Measurements from ENCODE around the gene ARL6IP5. TPM values are rescaled to one million over a fixed set of nuclear protein-coding genes. Genes with fewer than 3 reads are reported as not detected.

The ARL6IP5 gene
- total RNA-seq, 2 experiments from 2014 or later, result 93.9 to 94.8 TPM

DNA sequence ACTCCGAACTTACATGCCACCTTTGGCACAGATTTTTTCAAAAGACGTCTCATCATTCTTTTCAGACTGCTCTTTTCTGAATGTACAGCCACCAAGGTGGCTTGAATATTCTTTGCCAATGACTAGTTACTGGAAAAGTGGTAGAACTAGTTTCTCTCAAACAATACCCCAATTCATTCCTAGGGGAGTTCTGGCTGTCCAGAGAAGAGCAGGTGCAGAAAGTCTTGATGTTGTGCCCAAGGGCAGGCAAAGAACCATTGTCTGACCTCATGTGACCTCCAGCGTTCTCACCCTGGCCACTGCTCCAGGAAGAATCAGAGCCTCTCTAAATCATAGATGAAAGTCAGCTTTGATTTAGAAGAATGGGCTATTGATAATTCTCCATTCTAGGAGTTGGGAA is 32.2 kb downstream of the ARL6IP5 start:
- H3K27ac Mint-ChIP-seq, result no peak overlapping the region
- DNase-seq, result no peak
- POLR2A ChIA-PET, result no interaction called here
- no peaks in the 10 kb centered on the region for H3K9me3 Mint-ChIP-seq
- CTCF ChIA-PET, result no interaction called here
- no peaks in the 10 kb centered on the region for H3K36me3 Mint-ChIP-seq
- no peak overlapping the region for H3K4me3 Mint-ChIP-seq
- peaks cover 10% of the 10 kb centered on the region for H3K4me1 Mint-ChIP-seq (ENCODE audit: low read depth)
- intact Hi-C loops (cut with micrococcal nuclease), result no loop called here
- no peaks in the 10 kb centered on the region for H3K27me3 Mint-ChIP-seq

DNA sequence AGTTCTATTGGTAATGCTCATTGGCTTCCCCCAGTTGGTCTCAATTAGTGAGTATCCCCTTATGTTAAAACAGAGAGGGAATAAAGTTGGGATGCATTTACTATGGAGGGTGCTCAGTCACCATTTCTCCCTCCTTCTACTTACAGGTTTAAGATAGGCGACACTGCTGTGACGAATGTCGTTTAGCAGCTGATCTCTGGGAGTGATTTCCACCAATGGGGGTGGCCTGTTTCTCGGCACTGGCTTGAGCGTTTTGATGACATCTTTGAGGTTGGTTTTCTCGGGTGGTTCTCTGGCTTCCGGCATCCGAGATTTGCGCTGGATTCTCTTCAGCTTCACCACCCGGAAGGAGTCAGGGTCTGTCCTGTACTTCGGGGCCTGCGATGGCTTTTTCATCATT is 33.8 kb downstream of the ARL6IP5 start:
- Mint-ChIP-seq H3K27ac (no peak overlapping the region), H3K36me3 (no peaks in the 10 kb centered on the region), H3K4me3 (no peak overlapping the region), H3K4me1 (ENCODE audit: low read depth) (peaks cover 8% of the 10 kb centered on the region), H3K9me3 (no peaks in the 10 kb centered on the region), H3K27me3 (no peaks in the 10 kb centered on the region)
- intact Hi-C loops (cut with micrococcal nuclease), result no loop called here
- ChIA-PET POLR2A (no interaction called here), CTCF (interaction anchor here (1.1 to 6.7 kb wide), 9 partner anchors 10 to 307 kb away, joined by 3 to 71 read pairs (median 22); no protein-coding TSS in a partner anchor)
- no peak for DNase-seq

DNA sequence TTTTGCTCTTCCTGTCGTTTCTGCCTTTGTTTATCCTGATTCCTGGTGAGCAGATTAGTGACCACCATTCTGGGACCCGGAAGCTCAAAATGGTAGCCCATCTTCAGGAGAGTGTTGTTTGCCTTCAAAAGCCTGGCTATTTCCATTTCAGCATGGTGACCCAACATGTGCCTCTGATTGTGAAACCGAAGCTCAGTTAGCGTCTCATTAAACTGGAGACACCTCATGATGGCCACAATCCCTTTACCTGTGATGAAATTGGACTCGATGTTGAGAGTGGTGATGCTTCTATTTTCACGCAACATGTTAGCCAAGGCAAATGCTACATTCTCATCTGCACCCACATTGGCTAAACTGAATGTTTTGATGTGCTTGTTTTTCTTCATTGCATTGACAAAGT is 34.4 kb downstream of the ARL6IP5 start:
- ChIA-PET POLR2A (interaction anchor here (1.1 kb wide), 1 partner anchor 33 kb away, joined by 5 read pairs; no protein-coding TSS in a partner anchor), CTCF (interaction anchor here (0.6 to 6.7 kb wide), 15 partner anchors 19 to 320 kb away, joined by 3 to 71 read pairs (median 5); no protein-coding TSS in a partner anchor)
- no peaks in the 10 kb centered on the region for H3K9me3 Mint-ChIP-seq
- no peak overlapping the region for H3K27ac Mint-ChIP-seq
- no peak overlapping the region for H3K4me3 Mint-ChIP-seq
- peaks cover 6% of the 10 kb centered on the region for H3K4me1 Mint-ChIP-seq (ENCODE audit: low read depth)
- H3K36me3 Mint-ChIP-seq, result no peaks in the 10 kb centered on the region
- intact Hi-C loops (cut with micrococcal nuclease), result no loop called here
- no peaks in the 10 kb centered on the region for H3K27me3 Mint-ChIP-seq
- DNase-seq, result no peak

DNA sequence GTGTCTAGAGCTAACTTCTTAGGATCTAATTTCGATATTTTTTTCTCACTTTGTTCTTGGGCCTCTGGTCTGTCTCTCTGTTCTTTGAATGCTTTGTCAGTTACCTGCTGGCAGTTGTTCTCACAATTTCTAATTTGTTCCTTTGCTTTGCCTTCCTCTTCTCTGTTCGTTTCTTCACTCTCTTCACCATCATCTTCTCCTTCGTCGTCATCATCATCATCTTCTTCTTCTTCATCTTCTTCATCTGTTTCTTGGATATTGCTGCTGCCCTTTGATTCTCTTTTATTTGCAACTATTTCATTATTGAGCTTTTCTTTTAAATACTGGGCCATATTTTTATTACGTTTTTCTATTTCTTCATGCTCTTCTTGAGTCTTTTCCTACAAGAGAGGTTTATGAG is 34.9 kb downstream of the ARL6IP5 start:
- DNase-seq, result no peak
- CTCF ChIA-PET, result interaction anchor here (0.6 to 6.7 kb wide), 22 partner anchors 9 to 892 kb away, joined by 3 to 71 read pairs (median 4); no protein-coding TSS in a partner anchor
- intact Hi-C loops (cut with micrococcal nuclease), result loop anchor here (2.0 kb wide), 2 partner anchors 315 to 551 kb away; no protein-coding TSS in a partner anchor
- Mint-ChIP-seq H3K4me3 (no peak overlapping the region), H3K27me3 (no peaks in the 10 kb centered on the region), H3K27ac (no peak overlapping the region), H3K36me3 (no peaks in the 10 kb centered on the region), H3K9me3 (no peaks in the 10 kb centered on the region), H3K4me1 (ENCODE audit: low read depth) (peaks cover 5% of the 10 kb centered on the region)
- POLR2A ChIA-PET, result interaction anchor here (1.1 kb wide), 1 partner anchor 34 kb away, joined by 5 read pairs; no protein-coding TSS in a partner anchor

DNA sequence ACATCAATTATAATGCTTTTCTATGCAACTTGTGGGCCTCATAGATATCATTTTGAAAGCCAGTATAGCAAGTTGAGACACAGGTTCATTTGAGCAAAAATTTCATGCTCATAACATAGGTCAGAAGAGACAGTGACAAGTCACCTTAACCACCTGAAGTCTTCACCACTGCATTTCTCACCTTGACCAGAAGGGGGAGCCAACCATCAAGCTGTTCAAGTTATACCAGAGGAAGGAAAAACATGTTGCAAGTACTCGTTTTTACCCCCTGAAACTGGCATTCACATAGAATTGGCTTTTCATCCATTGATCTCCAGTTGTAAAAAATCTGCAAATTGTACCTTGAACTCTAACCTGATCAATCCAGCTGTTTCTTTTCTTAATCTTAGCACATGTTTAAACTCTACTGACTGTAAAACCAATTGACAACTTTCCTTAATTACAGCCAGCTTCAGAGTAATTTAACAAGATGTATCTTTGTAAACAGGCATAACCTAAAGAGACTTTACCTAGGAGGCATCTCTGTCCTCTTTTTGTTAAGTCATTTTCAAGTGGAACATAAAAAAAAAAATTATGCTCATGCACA is 36.2 kb downstream of the ARL6IP5 start:
- ChIA-PET POLR2A (interaction anchor here (0.6 to 0.9 kb wide), 3 partner anchors 114 to 186 kb away, joined by 3 to 6 read pairs (median 3); no protein-coding TSS in a partner anchor), CTCF (interaction anchor here (0.6 to 6.7 kb wide), 44 partner anchors 9 to 891 kb away, joined by 3 to 71 read pairs (median 4); partner anchors contain the start of gene TMF1)
- intact Hi-C loops (cut with micrococcal nuclease), result loop anchor here (1.0 to 2.0 kb wide), 5 partner anchors 40 to 550 kb away; no protein-coding TSS in a partner anchor
- Mint-ChIP-seq H3K36me3 (no peaks in the 10 kb centered on the region), H3K9me3 (no peaks in the 10 kb centered on the region), H3K4me3 (no peak overlapping the region), H3K27me3 (no peaks in the 10 kb centered on the region), H3K4me1 (ENCODE audit: low read depth) (peaks cover 5% of the 10 kb centered on the region), H3K27ac (no peak overlapping the region)
- peak; percentile 88 for DNase-seq

DNA sequence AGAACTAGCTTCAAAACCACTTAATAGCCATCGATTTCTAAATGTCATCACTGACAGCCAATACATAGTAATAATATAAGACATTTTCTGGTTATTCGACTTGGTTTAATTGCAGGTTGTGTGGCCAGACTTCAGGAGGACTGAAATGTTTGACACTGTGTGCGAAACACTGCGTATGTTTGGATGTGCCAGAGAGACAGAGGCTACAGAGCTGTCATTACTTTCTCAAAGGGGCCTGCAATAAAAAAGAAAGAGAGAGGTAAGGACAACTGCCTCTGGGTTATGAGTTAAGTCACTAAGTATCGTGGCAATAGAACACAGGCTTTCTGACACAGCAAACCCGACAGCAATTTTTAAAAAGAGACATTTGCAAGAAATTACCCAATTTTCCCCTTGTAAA is 36.8 kb downstream of the ARL6IP5 start:
- POLR2A ChIA-PET, result interaction anchor here (0.6 to 0.9 kb wide), 3 partner anchors 113 to 185 kb away, joined by 3 to 6 read pairs (median 3); no protein-coding TSS in a partner anchor
- no peaks in the 10 kb centered on the region for H3K36me3 Mint-ChIP-seq
- H3K27me3 Mint-ChIP-seq, result no peaks in the 10 kb centered on the region

DNA sequence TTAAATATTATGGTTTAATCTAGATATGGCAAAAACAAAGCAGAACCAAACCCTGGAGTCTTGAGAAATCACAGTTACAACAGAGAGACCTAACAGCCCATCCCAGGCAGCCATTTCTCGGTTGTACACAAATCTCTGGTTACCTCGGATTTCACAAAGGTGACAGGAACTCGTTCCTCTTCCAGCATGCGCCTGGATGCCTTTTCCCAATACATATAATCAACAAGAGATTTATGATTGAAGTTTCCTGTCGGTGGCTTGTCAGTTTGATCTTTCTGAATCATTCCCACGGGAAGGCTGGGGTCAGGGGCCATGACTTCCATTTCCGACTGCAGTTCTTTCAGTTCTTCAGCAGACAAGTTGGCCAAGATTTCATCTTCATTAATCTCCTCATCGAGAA is 37.2 kb downstream of the ARL6IP5 start:
- intact Hi-C loops (cut with micrococcal nuclease), result loop anchor here (1.0 to 2.0 kb wide), 5 partner anchors 39 to 549 kb away; no protein-coding TSS in a partner anchor
- Mint-ChIP-seq H3K27ac (no peak overlapping the region), H3K4me3 (no peak overlapping the region), H3K4me1 (ENCODE audit: low read depth) (peaks cover 5% of the 10 kb centered on the region), H3K9me3 (no peaks in the 10 kb centered on the region), H3K27me3 (peaks cover under 1% of the 10 kb centered on the region), H3K36me3 (no peaks in the 10 kb centered on the region)
- no peak for DNase-seq
- CTCF ChIA-PET, result interaction anchor here (0.6 to 6.7 kb wide), 26 partner anchors 10 to 543 kb away, joined by 3 to 71 read pairs (median 4); no protein-coding TSS in a partner anchor
- POLR2A ChIA-PET, result interaction anchor here (0.6 kb wide), 2 partner anchors 113 to 116 kb away, joined by 3 to 6 read pairs; no protein-coding TSS in a partner anchor

More for the DNA sequence above, 36.8 kb downstream of the ARL6IP5 start:
- H3K4me3 Mint-ChIP-seq, result no peak overlapping the region
- DNase-seq, result no peak
- CTCF ChIA-PET, result interaction anchor here (0.6 to 6.7 kb wide), 41 partner anchors 10 to 734 kb away, joined by 3 to 71 read pairs (median 4); partner anchors contain the start of gene TMF1
- H3K4me1 Mint-ChIP-seq (ENCODE audit: low read depth), result peaks cover 5% of the 10 kb centered on the region
- no peak overlapping the region for H3K27ac Mint-ChIP-seq
- intact Hi-C loops (cut with micrococcal nuclease), result loop anchor here (1.0 to 2.0 kb wide), 5 partner anchors 40 to 549 kb away; no protein-coding TSS in a partner anchor
- H3K9me3 Mint-ChIP-seq, result no peaks in the 10 kb centered on the region

DNA sequence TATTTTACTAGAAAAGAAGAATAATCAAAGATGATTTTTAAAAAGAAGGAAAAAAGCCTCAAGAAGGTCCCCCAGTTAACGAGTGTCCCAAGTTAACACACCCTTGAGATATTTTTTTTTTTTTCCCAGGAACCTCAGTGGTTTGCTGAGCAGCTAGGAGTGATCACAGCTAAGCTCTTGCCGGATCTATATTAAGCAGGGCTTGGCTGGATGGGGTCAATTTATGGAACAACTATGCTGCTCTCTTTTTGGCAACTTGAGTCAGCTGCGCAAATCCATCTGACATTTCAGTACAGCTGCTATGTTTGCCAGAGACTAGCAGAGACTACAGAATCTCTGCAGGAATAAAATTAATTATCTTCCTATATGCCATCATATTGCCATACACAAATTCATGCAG is 37.7 kb downstream of the ARL6IP5 start, which contains the start of gene LMOD3:
LMOD3 (minus strand) TSS at position 193 of the 400 bp plus-strand sequence. CDS start 209 bp downstream, outside the sequence.
- Mint-ChIP-seq H3K27ac (no peak within 1 kb of the TSS), H3K27me3 (peaks cover 1% of the 10 kb centered on the region), H3K9me3 (no peaks in the 10 kb centered on the region), H3K36me3 (no peaks in the 10 kb centered on the region), H3K4me1 (ENCODE audit: low read depth) (peaks cover 5% of the 10 kb centered on the region), H3K4me3 (no peak within 1 kb of the TSS)
- intact Hi-C loops (cut with micrococcal nuclease), result no loop called here
- no peak for DNase-seq
- ChIA-PET CTCF (interaction anchor here (1.0 to 6.7 kb wide), 5 partner anchors 12 to 287 kb away, joined by 3 to 71 read pairs (median 8); no protein-coding TSS in a partner anchor), POLR2A (no interaction called here)

DNA sequence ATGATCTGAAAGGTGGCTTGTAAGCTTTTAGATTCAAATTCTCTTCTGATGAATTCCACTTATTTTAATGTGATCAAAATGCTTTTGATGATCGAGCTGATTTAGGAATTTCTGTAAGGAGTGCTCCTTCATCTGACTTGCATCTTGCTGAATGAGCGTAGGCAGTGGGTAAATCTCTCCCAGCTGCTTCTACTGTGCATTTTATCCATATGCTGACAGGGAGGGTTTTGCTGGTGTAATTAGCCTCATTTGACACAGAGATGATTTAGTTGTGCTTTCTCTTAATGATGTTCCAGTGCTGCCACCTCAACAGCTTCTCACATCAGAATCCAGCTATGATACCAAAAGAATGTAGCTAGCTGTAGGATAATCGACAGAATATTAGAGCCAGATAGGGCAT is 41.5 kb downstream of the ARL6IP5 start:
- Mint-ChIP-seq H3K27me3 (peaks cover 1% of the 10 kb centered on the region), H3K27ac (no peak overlapping the region), H3K4me1 (ENCODE audit: low read depth) (no peaks in the 10 kb centered on the region), H3K9me3 (no peaks in the 10 kb centered on the region), H3K36me3 (no peaks in the 10 kb centered on the region), H3K4me3 (no peak overlapping the region)
- CTCF ChIA-PET, result interaction anchor here (0.9 to 1.8 kb wide), 4 partner anchors 35 to 297 kb away, joined by 4 to 10 read pairs (median 6); no protein-coding TSS in a partner anchor
- intact Hi-C loops (cut with micrococcal nuclease), result no loop called here
- POLR2A ChIA-PET, result no interaction called here
- DNase-seq, result no peak

DNA sequence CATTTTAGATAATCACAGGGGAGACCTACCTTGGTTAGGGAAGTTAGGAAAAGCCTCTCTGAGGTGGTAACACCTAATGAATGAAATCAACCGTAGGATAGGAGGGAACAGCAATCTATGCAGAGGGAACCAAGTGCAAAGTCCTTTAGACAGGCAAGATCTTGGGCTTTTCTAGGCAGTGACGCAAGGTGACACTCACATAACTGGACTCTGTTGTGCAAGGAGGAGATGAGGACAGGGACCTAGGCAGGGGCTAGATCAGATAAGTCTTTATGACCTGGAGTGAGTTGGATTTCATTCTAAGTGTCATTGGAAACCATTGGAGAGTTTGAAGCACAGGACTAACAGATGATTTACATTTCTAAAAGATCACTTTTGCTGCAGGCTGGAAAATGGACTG is 42.3 kb downstream of the ARL6IP5 start:
- Mint-ChIP-seq H3K4me3 (no peak overlapping the region), H3K36me3 (no peaks in the 10 kb centered on the region), H3K9me3 (no peaks in the 10 kb centered on the region), H3K27ac (no peak overlapping the region), H3K27me3 (peaks cover 1% of the 10 kb centered on the region), H3K4me1 (ENCODE audit: low read depth) (no peaks in the 10 kb centered on the region)
- ChIA-PET POLR2A (no interaction called here), CTCF (interaction anchor here (1.0 kb wide), 1 partner anchor 283 kb away, joined by 4 read pairs; no protein-coding TSS in a partner anchor)
- no peak for DNase-seq
- intact Hi-C loops (cut with micrococcal nuclease), result no loop called here

DNA sequence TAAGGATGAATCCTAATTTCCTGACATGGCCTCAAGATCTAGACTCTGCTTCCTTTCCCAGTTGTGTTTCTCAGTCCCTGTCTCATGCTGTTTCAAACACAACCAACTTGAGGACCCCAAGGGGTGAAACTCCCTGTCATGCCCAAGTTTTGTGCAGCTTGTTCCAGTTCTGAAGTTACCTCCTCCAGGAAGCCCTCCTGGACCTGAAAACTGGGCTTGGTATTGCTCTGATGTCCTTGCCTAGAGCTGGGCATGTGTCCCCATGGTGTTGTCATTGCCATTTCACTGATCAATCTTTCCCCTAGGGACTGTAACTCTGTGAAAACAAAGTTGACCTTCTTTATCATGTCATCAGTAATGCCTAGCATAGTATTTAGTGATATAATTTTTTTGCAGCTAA is 43.8 kb downstream of the ARL6IP5 start:
- H3K4me1 Mint-ChIP-seq (ENCODE audit: low read depth), result no peaks in the 10 kb centered on the region
- ChIA-PET POLR2A (no interaction called here), CTCF (interaction anchor here (1.0 to 1.6 kb wide), 2 partner anchors 8 to 10 kb away, joined by 3 to 5 read pairs; no protein-coding TSS in a partner anchor)
- no peaks in the 10 kb centered on the region for H3K36me3 Mint-ChIP-seq
- H3K27me3 Mint-ChIP-seq, result peaks cover 1% of the 10 kb centered on the region
- intact Hi-C loops (cut with micrococcal nuclease), result no loop called here
- no peak overlapping the region for H3K27ac Mint-ChIP-seq
- no peak for DNase-seq
- H3K9me3 Mint-ChIP-seq, result no peaks in the 10 kb centered on the region
- H3K4me3 Mint-ChIP-seq, result no peak overlapping the region

DNA sequence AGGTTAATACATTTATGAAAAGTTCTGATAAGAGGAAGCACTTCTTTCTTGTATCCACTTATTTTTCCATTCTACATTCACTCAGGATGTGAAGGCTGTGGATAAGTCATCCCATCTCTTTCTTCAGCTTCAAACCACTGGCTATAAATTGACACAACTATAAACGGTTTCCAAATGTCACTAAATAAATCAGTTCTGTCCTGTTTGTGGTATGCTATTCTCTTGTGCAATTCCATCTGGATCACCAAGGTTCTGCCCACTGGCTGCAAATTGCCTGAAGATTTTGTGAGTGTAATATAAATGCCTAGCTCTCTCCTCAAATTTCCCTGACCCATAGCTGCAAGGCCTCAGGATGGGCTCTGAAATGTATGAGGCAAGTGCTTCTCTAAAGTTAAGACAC is 44.8 kb downstream of the ARL6IP5 start:
- no peaks in the 10 kb centered on the region for H3K36me3 Mint-ChIP-seq
- intact Hi-C loops (cut with micrococcal nuclease), result no loop called here
- peaks cover 1% of the 10 kb centered on the region for H3K27me3 Mint-ChIP-seq
- CTCF ChIA-PET, result interaction anchor here (1.6 kb wide), 1 partner anchor 9 kb away, joined by 5 read pairs; no protein-coding TSS in a partner anchor
- H3K27ac Mint-ChIP-seq, result no peak overlapping the region
- no peak for DNase-seq
- no peaks in the 10 kb centered on the region for H3K9me3 Mint-ChIP-seq
- no peak overlapping the region for H3K4me3 Mint-ChIP-seq
- no peaks in the 10 kb centered on the region for H3K4me1 Mint-ChIP-seq (ENCODE audit: low read depth)
- POLR2A ChIA-PET, result interaction anchor here (0.6 kb wide), 1 partner anchor 492 kb away, joined by 3 read pairs; no protein-coding TSS in a partner anchor
